ENCODE measurements around the gene LYPD5. TPM values are rescaled to one million over a fixed set of nuclear protein-coding genes. Genes with fewer than 3 reads are reported as not detected.

LYPD5 gene
- total and polyA plus RNA-seq, 2 experiments from 2014 or later, result 0.32 to 1.1 TPM

DNA sequence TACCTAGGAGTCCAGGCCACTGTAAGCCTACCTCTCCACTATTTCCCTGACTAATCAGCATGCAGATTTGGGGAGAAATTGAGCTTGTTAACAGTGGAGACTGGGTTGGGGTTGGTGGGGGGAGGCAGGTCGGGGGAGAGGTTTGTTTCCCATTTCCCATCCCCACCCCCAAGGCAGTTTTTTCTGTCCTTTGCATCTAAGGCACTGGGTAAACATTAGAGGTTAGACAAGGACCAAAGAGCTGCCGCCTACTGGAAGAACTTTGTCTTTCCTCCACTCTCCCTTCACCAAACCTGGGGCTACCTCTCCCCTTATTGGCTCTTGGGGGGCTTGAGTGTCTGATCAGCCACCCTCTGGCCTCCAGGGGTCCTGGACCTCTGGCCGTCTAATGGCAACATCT lies 22.4 kb downstream of the LYPD5 start:
- Histone ChIP-seq H3K36me3 (ENCODE audit: low read depth) (no peaks in the 10 kb centered on the region), H3K9ac (peak overlapping the region; percentile 72), H3K27ac (no peak overlapping the region), H3K9me2 (ENCODE audit: insufficient read depth) (no peaks in the 10 kb centered on the region), H4K20me1 (ENCODE audit: insufficient read depth) (no peaks in the 10 kb centered on the region), H3K4me2 (ENCODE audit: unreplicated experiment) (peak overlapping the region; percentile 69), H3K79me2 (ENCODE audit: insufficient read depth) (no peaks in the 10 kb centered on the region; the same call in 1 of the 2 replicates), H3F3A (ENCODE audit: insufficient read depth) (no peaks in the 10 kb centered on the region; the same call in 1 of the 2 replicates), H3K27me3 (replicated peaks; ENCODE audit: insufficient read depth) (no peaks in the 10 kb centered on the region), H3K4me3 (peak overlapping the region; percentile 65), H3K9me3 (ENCODE audit: low read depth) (no peaks in the 10 kb centered on the region), H3K4me1 (ENCODE audit: insufficient read depth) (peaks cover 37% of the 10 kb centered on the region), H2AFZ (no peak overlapping the region)
- TF ChIP-seq EZH2phosphoT487 (IDR thresholded peaks at IDR 0.05; ENCODE audit: insufficient read depth, low read depth) (no peak), EZH2 (IDR thresholded peaks at IDR 0.05; ENCODE audit: insufficient read depth, poor library complexity, severe bottlenecking) (no peak)
- WGBS, 2 experiments (ENCODE audit: low coverage in 1 of 2, low lambda C conversion rate in 2 of 2, missing lambda C conversion rate in 2 of 2), result 48 to 53% methylated on average over 3 of the region's 3 CpGs
- in situ Hi-C loops (cut with MboI), result no loop called here
- DNase-seq, result no peak

DNA sequence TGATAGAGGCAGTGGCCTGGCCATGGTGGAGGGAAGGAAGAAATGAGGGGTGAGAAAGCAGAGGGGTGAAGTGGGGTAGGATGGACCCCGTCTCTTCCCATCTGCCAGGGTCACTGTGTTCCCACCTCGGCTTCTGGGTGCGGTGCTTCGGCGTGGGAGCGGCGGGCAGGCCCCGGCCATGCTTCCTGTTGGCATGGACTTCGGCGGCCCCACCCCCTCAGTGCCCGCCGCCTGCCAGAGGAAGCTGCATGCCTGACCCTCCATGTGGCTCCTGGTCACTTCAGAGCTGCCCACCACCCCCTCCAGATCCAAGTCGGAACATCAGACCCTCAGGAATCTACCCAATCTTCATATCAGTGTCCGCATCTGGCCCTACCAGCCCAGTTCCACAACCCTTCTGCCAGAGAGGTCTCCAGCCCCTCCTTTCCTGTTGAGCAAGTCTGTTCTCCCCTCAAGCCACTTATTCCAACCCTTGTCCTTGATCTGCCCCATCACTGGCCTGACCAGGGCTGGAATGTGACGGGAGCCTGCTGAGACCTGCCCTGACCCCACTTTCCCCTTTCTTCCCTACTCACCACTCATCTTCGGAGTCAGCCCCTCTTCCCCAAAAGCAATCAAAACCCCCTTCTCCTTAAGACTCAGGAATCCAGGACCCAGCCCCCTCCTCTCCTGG lies 23.0 kb downstream of the LYPD5 start:
- Histone ChIP-seq H3K9me3 (ENCODE audit: low read depth) (no peaks in the 10 kb centered on the region), H4K20me1 (ENCODE audit: insufficient read depth) (no peaks in the 10 kb centered on the region), H3F3A (ENCODE audit: insufficient read depth) (no peaks in the 10 kb centered on the region; the same call in 1 of the 2 replicates), H3K4me3 (0 out of 2 replicates have a peak overlapping the region, but pooled peaks have one; percentile 65), H3K4me1 (ENCODE audit: insufficient read depth) (peaks cover 32% of the 10 kb centered on the region), H3K9ac (peak overlapping the region; percentile 72; the same call in 1 of the 2 replicates), H3K27ac (no peak overlapping the region), H3K27me3 (replicated peaks; ENCODE audit: insufficient read depth) (no peaks in the 10 kb centered on the region), H2AFZ (no peak overlapping the region), H3K4me2 (ENCODE audit: unreplicated experiment) (peak overlapping the region; percentile 69), H3K9me2 (ENCODE audit: insufficient read depth) (no peaks in the 10 kb centered on the region), H3K36me3 (ENCODE audit: low read depth) (no peaks in the 10 kb centered on the region), H3K79me2 (ENCODE audit: insufficient read depth) (no peaks in the 10 kb centered on the region; the same call in 1 of the 2 replicates)
- DNase-seq, result no peak
- TF ChIP-seq EZH2phosphoT487 (IDR thresholded peaks at IDR 0.05; ENCODE audit: insufficient read depth, low read depth) (no peak), EZH2 (IDR thresholded peaks at IDR 0.05; ENCODE audit: insufficient read depth, poor library complexity, severe bottlenecking) (no peak)
- in situ Hi-C loops (cut with MboI), result no loop called here
- WGBS, 2 experiments (ENCODE audit: low coverage in 1 of 2, low lambda C conversion rate in 2 of 2, missing lambda C conversion rate in 2 of 2), result 76 to 79% methylated on average over 16 of the region's 16 CpGs

DNA sequence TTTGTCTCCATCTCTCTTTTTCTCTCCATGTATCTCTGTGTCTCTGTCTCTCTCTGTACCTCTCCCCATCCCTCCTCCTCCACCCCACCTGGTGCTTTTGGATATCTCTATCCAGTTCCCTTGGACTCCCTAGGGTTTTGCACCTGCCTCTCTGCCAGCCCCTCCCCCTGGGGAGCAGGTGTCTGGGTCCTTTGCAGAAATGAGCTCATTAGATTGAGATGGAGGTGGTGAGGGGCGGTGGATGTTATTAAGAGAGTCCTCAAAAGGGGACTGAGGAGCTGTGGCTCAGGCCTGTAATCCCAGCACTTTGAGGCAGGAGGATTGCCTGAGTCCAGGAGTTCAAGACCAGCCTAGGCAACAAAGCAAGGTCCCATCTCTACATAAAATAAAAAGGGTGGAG lies 23.6 kb downstream of the LYPD5 start:
- Histone ChIP-seq H3K4me1 (ENCODE audit: insufficient read depth) (peaks cover 26% of the 10 kb centered on the region), H3K4me3 (no peak overlapping the region), H3K36me3 (ENCODE audit: low read depth) (no peaks in the 10 kb centered on the region), H3F3A (ENCODE audit: insufficient read depth) (no peaks in the 10 kb centered on the region), H3K9me3 (ENCODE audit: low read depth) (no peaks in the 10 kb centered on the region), H3K79me2 (ENCODE audit: insufficient read depth) (no peaks in the 10 kb centered on the region; the same call in 1 of the 2 replicates), H3K27ac (no peak overlapping the region), H3K9me2 (ENCODE audit: insufficient read depth) (no peaks in the 10 kb centered on the region), H3K27me3 (replicated peaks; ENCODE audit: insufficient read depth) (no peaks in the 10 kb centered on the region), H3K4me2 (ENCODE audit: unreplicated experiment) (no peak overlapping the region), H4K20me1 (ENCODE audit: insufficient read depth) (no peaks in the 10 kb centered on the region), H2AFZ (no peak overlapping the region), H3K9ac (no peak overlapping the region)
- no peak for DNase-seq
- in situ Hi-C loops (cut with MboI), result no loop called here
- TF ChIP-seq EZH2phosphoT487 (IDR thresholded peaks at IDR 0.05; ENCODE audit: insufficient read depth, low read depth), result no peak
- no peak for TF ChIP-seq EZH2 (IDR thresholded peaks at IDR 0.05; ENCODE audit: insufficient read depth, poor library complexity, severe bottlenecking)
- WGBS, 2 experiments (ENCODE audit: low coverage in 1 of 2, low lambda C conversion rate in 2 of 2, missing lambda C conversion rate in 2 of 2), result 75 to 82% methylated on average over 1 of the region's 1 CpG

DNA sequence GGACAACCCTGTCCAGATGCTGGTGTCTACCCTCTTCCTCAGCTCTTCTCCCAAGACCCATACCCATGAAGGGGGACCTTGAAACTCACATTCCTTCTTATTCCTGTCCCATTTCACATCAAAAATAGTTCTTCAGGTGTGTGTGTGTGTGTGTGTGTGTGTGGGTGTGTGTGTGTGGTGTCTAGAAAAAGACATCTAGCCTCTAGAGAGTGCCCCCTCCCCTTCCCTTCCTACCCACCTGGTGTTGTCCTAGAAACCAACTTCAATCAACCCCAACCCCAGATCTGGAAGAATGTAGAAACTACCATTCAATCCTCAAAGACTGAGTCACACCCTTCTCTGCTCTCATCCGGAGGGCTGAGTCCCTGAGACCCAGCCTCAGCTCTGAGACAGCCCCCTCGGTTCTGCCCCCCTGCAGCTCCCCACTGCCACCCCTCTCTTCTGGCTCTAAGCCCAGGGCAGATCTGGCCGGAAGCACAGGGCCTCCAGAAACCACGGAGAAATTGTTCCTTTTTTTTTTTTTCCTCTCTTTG lies 25.0 kb downstream of the LYPD5 start:
- H3K79me2 ChIP-seq (ENCODE audit: insufficient read depth), result no peaks in the 10 kb centered on the region; the same call in 1 of the 2 replicates
- H3K9me2 ChIP-seq (ENCODE audit: insufficient read depth), result no peaks in the 10 kb centered on the region
- no peak overlapping the region for H3K9ac ChIP-seq
- no peaks in the 10 kb centered on the region for H3K27me3 ChIP-seq (replicated peaks; ENCODE audit: insufficient read depth)
- WGBS, 2 experiments (ENCODE audit: low coverage in 1 of 2, low lambda C conversion rate in 2 of 2, missing lambda C conversion rate in 2 of 2), result 10 to 23% methylated on average over 4 of the region's 4 CpGs
- peaks cover 26% of the 10 kb centered on the region for H3K4me1 ChIP-seq (ENCODE audit: insufficient read depth)
- H3K9me3 ChIP-seq (ENCODE audit: low read depth), result no peaks in the 10 kb centered on the region
- DNase-seq, result peak; percentile 37
- no peak overlapping the region for H2AFZ ChIP-seq
- H3K27ac ChIP-seq, result no peak overlapping the region
- no peaks in the 10 kb centered on the region for H3K36me3 ChIP-seq (ENCODE audit: low read depth)
- no peak overlapping the region for H3K4me3 ChIP-seq
- H3K4me2 ChIP-seq (ENCODE audit: unreplicated experiment), result peak overlapping the region; percentile 31
- in situ Hi-C loops (cut with MboI), result no loop called here
- no peaks in the 10 kb centered on the region for H3F3A ChIP-seq (ENCODE audit: insufficient read depth)
- TF ChIP-seq EZH2phosphoT487 (IDR thresholded peaks at IDR 0.05; ENCODE audit: insufficient read depth, low read depth), result no peak
- TF ChIP-seq EZH2 (IDR thresholded peaks at IDR 0.05; ENCODE audit: insufficient read depth, poor library complexity, severe bottlenecking), result no peak
- no peaks in the 10 kb centered on the region for H4K20me1 ChIP-seq (ENCODE audit: insufficient read depth)

Data from GM23248 (cell line).